Measurements from ENCODE around the gene IRX2.

The IRX2 gene

DNA sequence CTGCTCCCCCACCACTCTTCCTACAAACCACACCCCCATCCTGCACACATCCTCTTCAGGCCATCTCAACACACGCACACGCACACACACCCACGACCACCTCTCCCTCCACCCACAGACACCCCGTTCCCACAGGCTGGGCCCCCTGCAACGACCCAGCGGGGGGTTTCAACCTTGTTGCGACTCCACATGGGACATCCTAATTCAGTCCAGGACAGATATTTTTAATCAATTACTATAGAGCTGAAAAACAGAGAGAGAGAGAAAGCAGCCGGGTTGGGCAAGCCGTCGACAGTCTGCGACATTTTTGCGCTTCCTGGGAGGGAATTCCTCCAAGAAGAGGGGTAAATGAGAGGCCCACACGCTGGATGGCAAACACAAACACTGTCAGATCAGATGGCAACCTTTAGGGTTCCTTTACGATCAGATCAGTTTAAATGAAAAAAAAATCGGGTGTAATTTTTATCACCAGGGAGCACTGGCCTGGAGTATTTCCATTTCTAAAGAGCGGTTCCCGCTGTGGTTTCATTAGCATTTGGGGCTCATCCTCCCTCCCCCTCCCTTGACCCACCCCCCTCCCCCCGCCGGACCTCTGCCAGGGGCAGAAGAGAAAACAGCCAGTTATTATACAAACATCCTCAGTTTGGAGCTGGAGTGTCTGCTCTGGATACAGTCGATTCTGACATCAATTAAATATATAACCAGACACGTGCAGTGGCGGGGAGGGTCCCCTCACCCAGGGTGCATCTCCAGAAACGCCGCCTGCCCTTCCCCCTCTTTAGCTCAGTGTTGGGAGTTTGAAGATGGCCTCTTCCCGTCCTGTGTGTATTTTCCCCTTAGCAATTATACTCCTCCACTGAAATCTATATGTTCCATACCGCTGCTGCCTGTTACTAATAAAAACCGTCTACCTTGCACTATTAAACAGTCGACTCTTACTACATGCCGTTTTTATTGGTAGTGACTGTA is 2.3 kb upstream of the IRX2 start:
- in situ Hi-C loops (cut with MboI; ENCODE audit: low sequenced_read_pairs, unreplicated experiment), result no loop called here

DNA sequence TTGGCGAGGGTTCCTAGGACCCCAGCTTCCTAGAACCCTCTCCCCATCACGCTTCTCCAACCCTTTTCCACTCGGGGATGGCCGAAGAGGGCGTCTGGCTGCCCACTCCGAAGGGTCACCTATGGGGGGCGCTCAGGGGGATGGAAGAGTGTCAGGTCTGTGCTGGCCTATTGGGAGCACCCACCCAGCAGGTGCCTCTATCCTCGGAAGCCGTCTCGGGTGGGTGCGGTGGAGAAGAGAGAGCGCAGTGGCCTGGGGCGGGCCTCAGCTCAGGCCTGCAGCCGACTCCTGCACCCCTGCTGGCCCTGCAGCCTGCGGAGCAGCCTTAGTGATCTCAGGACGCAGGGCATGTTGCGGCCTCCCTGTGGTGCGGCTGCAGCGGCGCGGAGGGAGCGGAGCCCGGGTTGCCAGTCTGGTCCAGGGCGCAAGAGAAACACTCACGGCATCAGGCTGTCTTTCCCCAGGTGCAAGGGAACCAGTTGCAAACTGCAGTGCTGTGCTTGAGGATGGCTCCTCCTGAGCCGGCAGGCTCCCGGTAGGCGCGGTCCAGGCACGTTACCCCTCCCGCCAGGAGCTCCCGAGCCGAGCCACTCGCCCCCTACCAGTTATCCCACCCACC is 1.5 kb upstream of the IRX2 start:
- TF ChIP-seq, protein P1, sequence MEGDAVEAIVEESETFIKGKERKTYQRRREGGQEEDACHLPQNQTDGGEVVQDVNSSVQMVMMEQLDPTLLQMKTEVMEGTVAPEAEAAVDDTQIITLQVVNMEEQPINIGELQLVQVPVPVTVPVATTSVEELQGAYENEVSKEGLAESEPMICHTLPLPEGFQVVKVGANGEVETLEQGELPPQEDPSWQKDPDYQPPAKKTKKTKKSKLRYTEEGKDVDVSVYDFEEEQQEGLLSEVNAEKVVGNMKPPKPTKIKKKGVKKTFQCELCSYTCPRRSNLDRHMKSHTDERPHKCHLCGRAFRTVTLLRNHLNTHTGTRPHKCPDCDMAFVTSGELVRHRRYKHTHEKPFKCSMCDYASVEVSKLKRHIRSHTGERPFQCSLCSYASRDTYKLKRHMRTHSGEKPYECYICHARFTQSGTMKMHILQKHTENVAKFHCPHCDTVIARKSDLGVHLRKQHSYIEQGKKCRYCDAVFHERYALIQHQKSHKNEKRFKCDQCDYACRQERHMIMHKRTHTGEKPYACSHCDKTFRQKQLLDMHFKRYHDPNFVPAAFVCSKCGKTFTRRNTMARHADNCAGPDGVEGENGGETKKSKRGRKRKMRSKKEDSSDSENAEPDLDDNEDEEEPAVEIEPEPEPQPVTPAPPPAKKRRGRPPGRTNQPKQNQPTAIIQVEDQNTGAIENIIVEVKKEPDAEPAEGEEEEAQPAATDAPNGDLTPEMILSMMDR (IDR thresholded peaks at IDR 0.05; ENCODE audit: borderline replicate concordance, control extremely low read depth, extremely low read depth, insufficient read depth, missing control alignments), result no peak
- no peak for DNase-seq (ENCODE audit: low spot score)
- in situ Hi-C loops (cut with MboI; ENCODE audit: low sequenced_read_pairs, unreplicated experiment), result no loop called here

More for the DNA sequence above, 2.3 kb upstream of the IRX2 start:
- DNase-seq (ENCODE audit: low spot score), result no peak
- TF ChIP-seq, protein P1 (IDR thresholded peaks at IDR 0.05; ENCODE audit: borderline replicate concordance, control extremely low read depth, extremely low read depth, insufficient read depth, missing control alignments), result no peak

DNA sequence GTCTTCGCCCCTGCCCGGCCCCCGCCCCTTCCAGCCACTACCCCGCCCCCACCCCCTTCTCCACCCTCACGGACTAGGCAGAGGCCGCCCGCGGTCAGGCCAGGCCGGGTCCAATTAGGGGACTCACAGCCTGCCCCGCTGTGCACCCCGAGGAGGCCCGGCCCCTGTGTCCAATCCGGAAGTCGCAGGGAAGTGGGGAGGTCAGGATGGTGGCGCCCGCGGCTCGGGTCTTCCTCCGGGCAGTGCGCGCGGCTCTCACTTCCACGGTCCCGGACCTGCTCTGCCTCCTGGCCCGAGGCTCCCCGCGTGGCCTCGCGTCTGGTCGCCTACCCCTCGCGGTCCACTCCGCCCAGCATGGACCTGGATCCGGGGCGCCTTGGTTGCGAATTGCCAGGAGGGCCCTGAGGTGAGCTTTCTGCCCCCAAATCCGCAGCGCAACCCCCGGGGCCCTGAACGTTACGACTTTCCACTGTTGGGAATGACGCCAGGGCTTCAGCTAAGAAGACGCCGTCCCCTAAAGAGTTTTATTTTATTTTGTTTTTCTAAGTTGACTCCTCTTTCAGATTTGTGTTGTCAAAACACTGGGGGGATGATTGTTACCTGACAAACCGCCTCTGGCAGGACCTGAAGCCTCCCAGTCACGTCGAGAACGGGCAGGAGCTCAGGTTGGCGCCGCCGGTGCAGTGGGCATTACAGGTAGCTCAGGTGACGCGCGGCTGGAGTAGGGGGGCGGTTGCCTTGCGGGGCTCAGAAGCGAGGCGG is 763 bp upstream of the IRX2 start:
- DNase-seq (ENCODE audit: low spot score), result no peak
- in situ Hi-C loops (cut with MboI; ENCODE audit: low sequenced_read_pairs, unreplicated experiment), result no loop called here
- TF ChIP-seq, protein P1 (IDR thresholded peaks at IDR 0.05; ENCODE audit: borderline replicate concordance, control extremely low read depth, extremely low read depth, insufficient read depth, missing control alignments), result no peak

DNA sequence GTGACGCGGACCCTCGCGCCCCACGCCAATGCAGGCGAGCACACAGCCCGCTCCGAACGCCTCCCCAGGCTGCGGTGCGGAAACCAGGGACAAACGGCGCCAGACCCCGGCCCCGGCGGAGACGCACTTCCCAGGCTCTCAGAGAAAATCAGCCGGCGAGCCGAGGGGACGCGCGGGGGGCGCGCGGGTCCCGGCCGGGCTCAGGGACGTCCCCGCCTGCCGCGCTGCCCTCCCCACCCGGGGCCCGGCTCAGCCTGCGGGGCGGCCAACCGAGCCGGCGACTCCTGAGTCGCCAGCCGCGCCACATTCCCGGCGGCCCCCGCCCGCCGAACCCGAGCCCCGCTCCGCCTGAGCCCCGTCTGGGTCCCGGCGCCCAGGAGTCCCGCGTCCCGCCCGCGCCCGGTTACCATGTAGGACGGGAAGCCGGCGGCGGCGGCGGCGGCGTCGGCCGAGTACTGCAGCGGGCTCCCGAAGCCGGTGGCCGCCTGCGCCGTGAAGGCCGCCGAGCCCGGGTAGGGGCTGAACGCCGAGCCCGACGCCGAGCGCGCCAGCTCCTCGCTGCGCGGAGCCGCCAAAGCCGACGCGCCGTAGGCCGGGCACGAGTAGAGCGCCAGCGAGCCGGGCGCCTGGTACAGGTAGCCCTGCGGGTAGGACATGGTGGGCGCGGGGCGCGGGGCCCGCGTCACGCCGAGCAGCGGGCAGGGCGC is 566 bp downstream of the IRX2 start:
- in situ Hi-C loops (cut with MboI; ENCODE audit: low sequenced_read_pairs, unreplicated experiment), result no loop called here
- TF ChIP-seq, protein P1 (IDR thresholded peaks at IDR 0.05; ENCODE audit: borderline replicate concordance, control extremely low read depth, extremely low read depth, insufficient read depth, missing control alignments), result no peak
- no peak for DNase-seq (ENCODE audit: low spot score)

DNA sequence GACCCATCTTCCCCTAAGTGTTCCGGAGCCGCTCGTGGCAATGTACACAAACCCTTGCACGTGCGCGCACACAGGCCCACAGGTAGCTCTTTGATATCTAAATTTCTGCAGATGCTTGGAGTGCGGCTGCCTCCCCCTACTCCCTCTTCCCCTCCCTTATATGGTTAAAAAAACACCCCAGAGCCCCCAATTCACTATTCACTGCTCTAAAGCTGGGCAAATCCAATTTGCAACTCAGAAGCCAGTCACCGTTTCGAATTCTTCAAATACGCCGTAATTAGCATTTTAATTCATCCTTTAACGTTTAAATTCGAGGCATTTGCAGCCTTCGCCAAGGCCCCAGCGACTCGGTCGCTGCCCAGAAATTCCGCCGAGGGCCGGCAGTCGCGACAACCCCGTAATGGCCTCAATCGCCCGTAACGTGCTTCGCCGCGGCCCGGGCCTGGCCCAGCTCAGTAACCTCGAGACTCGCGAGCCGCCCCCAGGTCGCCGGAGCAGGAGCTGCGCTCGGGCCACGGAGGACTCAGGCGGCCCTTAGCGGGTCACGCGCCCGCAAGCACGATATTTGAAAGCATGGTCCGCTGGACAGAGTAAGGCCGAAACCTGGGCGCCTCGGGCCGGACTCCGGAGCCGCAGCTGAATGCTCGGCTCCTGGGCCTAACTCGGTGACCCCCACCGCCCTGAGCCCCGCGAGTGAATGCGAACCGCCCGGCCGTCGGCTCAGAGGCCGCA is 1.3 kb downstream of the IRX2 start:
- DNase-seq (ENCODE audit: low spot score), result no peak
- in situ Hi-C loops (cut with MboI; ENCODE audit: low sequenced_read_pairs, unreplicated experiment), result no loop called here
- TF ChIP-seq, protein P1 (IDR thresholded peaks at IDR 0.05; ENCODE audit: borderline replicate concordance, control extremely low read depth, extremely low read depth, insufficient read depth, missing control alignments), result no peak

All from GM13976 (cell line).